DOHH2 (cell line): ENCODE measurements around the gene POLDIP2.

Source experiments
- CTCF ChIP-seq: fragments of 200-600 bp; sonication (generic); IDR thresholded peaks from one replicate; pipeline ENCODE4 v1.5.1; 2014; ENCODE audit warnings: antibody characterized with exemption, mild to moderate bottlenecking, low read depth, low read length; ENCODE audit not compliant: poor library complexity, severe bottlenecking
- EZH2phosphoT487 ChIP-seq: fragments of 200-600 bp; sonication (generic); IDR thresholded peaks from 2 replicates; pipeline ENCODE4 v1.6.1; 2017; ENCODE audit warnings: borderline replicate concordance, mild to moderate bottlenecking, antibody characterized with exemption, low read length, moderate library complexity, mixed read lengths

- TF ChIP-seq CTCF = no peak
- TF ChIP-seq EZH2phosphoT487 = no peak
These were observed 47.1 kb upstream of the POLDIP2 start for GRCh38 chr17:28404461-28404811.
